ENCODE data around the gene ANO10. TPM values are rescaled to one million over a fixed set of nuclear protein-coding genes. Genes with fewer than 3 reads are reported as not detected.

ANO10 gene
- total and polyA plus RNA-seq, 2 donors (not counting 1 experiment from before 2014, with no cell fraction given), result 1.9 to 10.6 TPM

GRCh38 chr3:43366481-43366880 lies 255.3 kb downstream of the ANO10 start:
- Histone ChIP-seq H3K4me3 (ENCODE audit: control extremely low read depth in 1 of 5, extremely low read depth in 1 of 5, insufficient read depth in 1 of 5, low read depth in 2 of 5, low read length in 4 of 5) (no peak overlapping the region), H3K4me1 (ENCODE audit: control insufficient read depth in 2 of 2, insufficient read depth in 2 of 2, low read length in 2 of 2) (no peaks in the 10 kb centered on the region), H4K20me1 (ENCODE audit: control insufficient read depth, insufficient read depth, low read length, poor library complexity, severe bottlenecking) (no peaks in the 10 kb centered on the region), H3K36me3 (replicated peaks in 1 of 2; ENCODE audit: control extremely low read depth in 1 of 2, control insufficient read depth in 1 of 2, extremely low read depth in 1 of 2, insufficient read depth in 2 of 2, low read length in 1 of 2) (no peaks in the 10 kb centered on the region), H3K9me3 (ENCODE audit: control extremely low read depth in 1 of 3, control insufficient read depth in 2 of 3, insufficient read depth in 1 of 3, low read length in 2 of 3) (peaks cover 0 to 4% (median 0%) of the 10 kb centered on the region in 3 donors), H3K27ac (ENCODE audit: low read length in 2 of 2) (no peak overlapping the region), H3K9ac (ENCODE audit: low read length) (no peak overlapping the region), H3K79me2 (ENCODE audit: control insufficient read depth, insufficient read depth, low read length) (no peaks in the 10 kb centered on the region), H3K4me2 (replicated peaks; ENCODE audit: low read depth, low read length, poor library complexity, severe bottlenecking) (no peak overlapping the region), H2AFZ (ENCODE audit: insufficient read depth, low read depth, low read length, poor library complexity, severe bottlenecking) (no peak overlapping the region), H3K27me3 (replicated peaks in 1 of 4; ENCODE audit: control extremely low read depth in 1 of 4, control insufficient read depth in 3 of 4, insufficient read depth in 4 of 4, low read length in 3 of 4) (no peaks in the 10 kb centered on the region)
- intact Hi-C loops (cut with micrococcal nuclease), result no loop called here
- no peak overlapping the region for H3K27ac Mint-ChIP-seq
- DNase-seq (no peak), ATAC-seq (ENCODE audit: low read depth) (no peak)
- no peak for TF ChIP-seq CTCF (IDR thresholded peaks at IDR 0.05)
- no peak for TF ChIP-seq EZH2 (IDR thresholded peaks at IDR 0.05; ENCODE audit: borderline replicate concordance, insufficient read depth, low read depth, low read length, poor library complexity, severe bottlenecking)
- H3K9me3 Mint-ChIP-seq (ENCODE audit: insufficient read depth), result no peaks in the 10 kb centered on the region
- POLR2A ChIA-PET, result no interaction called here
- CTCF ChIA-PET, result interaction anchor here (1.0 kb wide), 1 partner anchor 143 kb away, joined by 3 read pairs; no protein-coding TSS in a partner anchor
- WGBS (ENCODE audit: insufficient coverage), result 94% methylated on average over 11 of the region's 11 CpGs
- no peaks in the 10 kb centered on the region for H3K27me3 Mint-ChIP-seq
- H3K4me3 Mint-ChIP-seq, result no peak overlapping the region
- no peaks in the 10 kb centered on the region for H3K4me1 Mint-ChIP-seq

- H3K27ac Mint-ChIP-seq, result no peak overlapping the region
- intact Hi-C loops (cut with micrococcal nuclease), result no loop called here
- no peaks in the 10 kb centered on the region for H3K9me3 Mint-ChIP-seq (ENCODE audit: insufficient read depth)
- 95% methylated on average over 12 of the region's 12 CpGs for WGBS (ENCODE audit: insufficient coverage)
- Histone ChIP-seq H3K79me2 (ENCODE audit: control insufficient read depth, insufficient read depth, low read length) (no peaks in the 10 kb centered on the region), H3K4me1 (ENCODE audit: control insufficient read depth in 2 of 2, insufficient read depth in 2 of 2, low read length in 2 of 2) (no peaks in the 10 kb centered on the region), H3K9me3 (ENCODE audit: control extremely low read depth in 1 of 3, control insufficient read depth in 2 of 3, insufficient read depth in 1 of 3, low read length in 2 of 3) (peaks cover 0 to 4% (median 0%) of the 10 kb centered on the region in 3 donors), H4K20me1 (ENCODE audit: control insufficient read depth, insufficient read depth, low read length, poor library complexity, severe bottlenecking) (no peaks in the 10 kb centered on the region), H3K36me3 (replicated peaks in 1 of 2; ENCODE audit: control extremely low read depth in 1 of 2, control insufficient read depth in 1 of 2, extremely low read depth in 1 of 2, insufficient read depth in 2 of 2, low read length in 1 of 2) (no peaks in the 10 kb centered on the region), H3K27me3 (replicated peaks in 1 of 4; ENCODE audit: control extremely low read depth in 1 of 4, control insufficient read depth in 3 of 4, insufficient read depth in 4 of 4, low read length in 3 of 4) (no peaks in the 10 kb centered on the region), H3K4me2 (replicated peaks; ENCODE audit: low read depth, low read length, poor library complexity, severe bottlenecking) (no peak overlapping the region), H3K4me3 (ENCODE audit: control extremely low read depth in 1 of 5, extremely low read depth in 1 of 5, insufficient read depth in 1 of 5, low read depth in 2 of 5, low read length in 4 of 5) (no peak overlapping the region), H3K9ac (ENCODE audit: low read length) (no peak overlapping the region), H3K27ac (ENCODE audit: low read length in 2 of 2) (no peak overlapping the region), H2AFZ (ENCODE audit: insufficient read depth, low read depth, low read length, poor library complexity, severe bottlenecking) (no peak overlapping the region)
- H3K4me1 Mint-ChIP-seq, result no peaks in the 10 kb centered on the region
- TF ChIP-seq CTCF (IDR thresholded peaks at IDR 0.05) (no peak), EZH2 (IDR thresholded peaks at IDR 0.05; ENCODE audit: borderline replicate concordance, insufficient read depth, low read depth, low read length, poor library complexity, severe bottlenecking) (no peak)
- ChIA-PET CTCF (interaction anchor here (0.6 to 1.0 kb wide), 2 partner anchors 12 to 142 kb away, joined by 3 to 7 read pairs; no protein-coding TSS in a partner anchor), POLR2A (no interaction called here)
- DNase-seq (no peak), ATAC-seq (ENCODE audit: low read depth) (no peak)
- no peak overlapping the region for H3K4me3 Mint-ChIP-seq
- H3K27me3 Mint-ChIP-seq, result no peaks in the 10 kb centered on the region
These were observed 256.1 kb downstream of the ANO10 start for GRCh38 chr3:43365601-43366305.

Data from B cell (primary cell).